ENCODE measurements around the gene COX5A.

DNA sequence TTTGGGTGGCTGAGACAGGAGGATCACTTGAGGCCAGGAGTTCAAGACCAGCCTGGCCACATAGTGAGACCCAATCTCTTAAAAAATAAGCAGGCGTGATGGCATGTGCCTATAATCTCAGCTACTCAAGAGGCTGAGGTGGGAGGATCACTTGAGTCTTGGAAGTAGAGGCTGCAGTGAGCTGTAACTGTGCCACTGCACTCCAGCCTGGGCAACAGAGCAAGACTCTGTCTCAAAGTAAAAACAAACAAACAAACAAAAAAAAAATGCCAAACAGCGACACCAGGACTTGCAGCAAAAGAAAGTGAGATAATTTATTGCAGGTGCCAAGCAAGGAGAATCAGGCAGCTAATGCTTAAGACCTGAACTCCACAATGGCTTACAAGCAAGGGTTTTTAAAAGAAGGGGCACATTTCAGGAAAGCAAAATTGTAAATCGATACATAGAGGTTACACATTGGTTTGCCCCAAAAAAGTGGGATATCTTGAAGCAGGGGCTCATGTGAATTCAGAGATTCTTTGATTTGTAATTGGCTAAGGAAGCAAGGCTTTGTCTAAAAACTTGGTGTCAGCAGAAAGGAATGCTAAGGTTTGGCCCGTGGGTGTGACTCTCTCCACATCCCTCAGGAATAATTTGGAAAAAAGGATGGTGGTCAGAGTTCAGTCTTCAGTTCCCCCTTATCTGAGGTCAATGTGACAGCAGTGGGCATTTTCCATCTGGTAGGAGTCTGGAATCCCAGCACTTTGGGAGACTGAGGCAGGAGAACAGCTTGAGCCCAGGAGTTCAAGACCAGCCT lies 53.2 kb downstream of the COX5A start:
- no peak for TF ChIP-seq EZH2 (IDR thresholded peaks at IDR 0.05)
- no peak for TF ChIP-seq POLR2AphosphoS5 (IDR thresholded peaks at IDR 0.05; ENCODE audit: borderline replicate concordance, low read depth, low read length)
- no peak for TF ChIP-seq FOXP2 (optimal IDR thresholded peaks at IDR 0.05; ENCODE audit: control extremely low read depth, extremely low read length, insufficient read depth)

All from SK-N-MC (cell line).